ENCODE data around the gene MORF4L2. TPM values are rescaled to one million over a fixed set of nuclear protein-coding genes. Genes with fewer than 3 reads are reported as not detected.

MORF4L2 gene
- polyA plus RNA-seq (ENCODE audit: insufficient read length in 4 of 4): 100 to 1,000 TPM; 303 to 367 (median 342) TPM

DNA sequence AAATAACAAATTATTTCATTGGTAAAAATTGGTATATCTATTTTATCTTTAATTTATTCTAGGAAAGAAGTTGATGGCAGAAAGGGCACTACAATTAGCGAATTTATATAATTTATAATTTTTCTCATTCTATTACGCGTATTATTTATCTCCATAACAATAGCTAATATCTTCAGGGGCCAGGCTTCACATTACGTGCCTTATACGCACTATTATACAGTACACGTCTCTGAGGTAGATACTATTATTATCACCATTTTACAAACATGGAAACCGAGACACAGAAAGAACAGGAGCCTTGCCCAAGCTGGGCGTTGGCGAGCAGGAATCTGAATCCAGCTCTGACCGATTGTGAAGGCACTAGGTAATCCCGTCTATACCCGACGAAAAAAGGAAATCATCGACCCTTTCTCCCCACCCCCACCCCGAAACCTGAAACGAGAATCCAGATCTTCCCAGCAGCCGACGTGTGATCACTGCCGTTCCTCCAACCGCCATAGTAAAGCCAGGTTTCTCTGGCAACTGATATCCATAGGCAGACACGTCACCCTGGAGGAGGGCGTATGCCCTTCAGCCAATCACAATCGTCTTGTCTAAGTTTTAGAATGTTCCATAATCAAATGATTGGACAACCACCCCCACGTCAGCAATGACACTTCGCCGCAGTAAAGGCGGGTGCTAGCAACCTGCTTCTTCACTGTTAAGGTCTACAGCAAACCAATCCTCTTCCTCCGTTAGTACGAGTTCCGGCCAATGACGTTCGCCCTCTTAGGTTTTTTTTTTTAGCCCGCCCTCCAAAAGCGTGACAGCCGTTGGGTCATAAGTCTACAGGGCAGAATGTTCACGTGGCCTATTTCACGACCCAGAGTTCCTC lies at the start of gene MORF4L2:
Gene MORF4L2 (minus strand): TSS at position 501 of the 874 bp plus-strand sequence. CDS start 9,672 bp downstream, outside the sequence.
- peak; percentile 84 to 90 (median 88) for DNase-seq (ENCODE audit: low read depth in 4 of 4, low spot score in 3 of 4)

- DNase-seq (ENCODE audit: low read depth in 4 of 4, low spot score in 3 of 4): no peak
Observed at GRCh38 chrX:103734125-103734760, 47.7 kb upstream of the MORF4L2 start.

GRCh38 chrX:103733017-103733416 lies 46.5 kb upstream of the MORF4L2 start:
- no peak for DNase-seq (ENCODE audit: low read depth in 4 of 4, low spot score in 3 of 4)

DNA sequence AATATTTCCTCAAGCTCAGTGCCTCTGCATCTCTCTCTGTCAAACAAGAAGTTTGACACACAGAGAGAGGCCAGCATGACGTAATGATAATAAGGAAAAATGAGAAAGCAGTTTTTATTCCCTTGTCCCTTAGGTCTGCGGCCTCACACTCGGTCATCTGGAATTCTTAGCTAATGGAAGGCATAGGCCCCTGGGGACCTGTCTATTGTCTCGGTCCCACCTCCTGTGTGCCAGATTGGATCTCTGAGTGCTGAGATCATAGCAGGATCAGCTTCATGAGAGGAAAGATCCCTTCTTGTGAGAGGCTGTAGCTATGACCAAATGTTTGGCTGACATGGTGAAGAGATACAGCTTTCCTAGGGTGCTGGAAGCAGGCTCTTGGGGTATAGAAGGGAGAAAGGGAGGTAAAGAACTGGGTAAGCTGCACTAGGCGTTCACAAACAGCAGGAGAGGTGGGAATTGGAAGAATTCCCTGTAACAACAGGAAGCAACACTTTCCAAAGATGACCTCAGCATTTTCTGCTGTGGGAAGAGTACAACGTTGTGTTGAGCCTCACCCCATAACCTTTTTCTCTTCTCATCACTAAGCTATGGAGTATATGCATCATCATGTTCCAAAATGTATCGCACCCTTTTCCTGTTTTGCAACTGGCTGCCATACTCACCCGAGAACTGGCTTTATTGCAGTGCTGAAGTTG lies 44.4 kb upstream of the MORF4L2 start:
- DNase-seq (ENCODE audit: low read depth in 4 of 4, low spot score in 3 of 4): no peak

GRCh38 chrX:103730147-103730795 lies 43.8 kb upstream of the MORF4L2 start:
- no peak for DNase-seq (ENCODE audit: low read depth in 4 of 4, low spot score in 3 of 4)

- DNase-seq (ENCODE audit: low read depth in 4 of 4, low spot score in 3 of 4): no peak
Observed at GRCh38 chrX:103729015-103729414, 42.5 kb upstream of the MORF4L2 start.

- DNase-seq (ENCODE audit: low read depth in 4 of 4, low spot score in 3 of 4): no peak
Observed at GRCh38 chrX:103727115-103727514, 40.6 kb upstream of the MORF4L2 start.

DNA sequence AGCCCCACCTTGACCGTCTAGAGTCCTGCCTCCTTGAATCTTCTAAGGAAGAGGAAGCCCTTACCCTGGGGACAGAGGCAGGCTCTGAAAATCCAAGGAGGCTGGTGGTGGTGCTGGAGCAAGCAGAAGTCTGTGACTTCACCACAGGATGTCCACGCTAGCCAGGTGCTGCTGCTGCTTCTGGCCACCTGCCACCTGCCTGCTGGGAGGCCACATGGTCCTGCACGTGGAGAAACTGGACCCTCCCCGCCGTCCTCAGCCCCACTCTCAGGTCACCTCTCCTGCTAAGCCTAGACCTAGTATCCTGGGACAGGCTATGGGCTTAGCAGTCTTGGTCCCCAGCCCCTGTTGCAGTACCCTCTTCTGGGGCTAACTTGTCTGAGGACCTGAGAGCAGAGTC lies 40.0 kb upstream of the MORF4L2 start:
- no peak for DNase-seq (ENCODE audit: low read depth in 4 of 4, low spot score in 3 of 4)

DNA sequence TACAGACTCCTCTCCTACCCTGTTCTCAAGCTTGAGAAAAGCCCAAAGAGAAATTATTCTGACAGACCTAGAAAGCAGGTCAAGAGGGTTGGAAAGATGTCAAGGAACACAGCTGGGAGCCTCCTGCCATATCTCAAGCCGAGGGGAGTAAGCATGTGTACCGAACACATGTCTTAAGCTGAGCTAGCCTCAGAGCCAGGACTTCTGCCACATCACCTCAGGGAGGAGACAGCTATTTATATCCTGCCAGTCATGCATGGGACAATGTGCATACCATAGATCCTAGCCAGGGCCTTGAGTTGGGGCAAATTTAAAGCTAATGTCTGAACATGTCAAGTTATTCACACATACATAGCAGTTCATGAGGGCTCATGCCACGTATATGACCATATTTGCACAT lies 36.0 kb upstream of the MORF4L2 start:
- DNase-seq (ENCODE audit: low read depth in 4 of 4, low spot score in 3 of 4): no peak

DNA sequence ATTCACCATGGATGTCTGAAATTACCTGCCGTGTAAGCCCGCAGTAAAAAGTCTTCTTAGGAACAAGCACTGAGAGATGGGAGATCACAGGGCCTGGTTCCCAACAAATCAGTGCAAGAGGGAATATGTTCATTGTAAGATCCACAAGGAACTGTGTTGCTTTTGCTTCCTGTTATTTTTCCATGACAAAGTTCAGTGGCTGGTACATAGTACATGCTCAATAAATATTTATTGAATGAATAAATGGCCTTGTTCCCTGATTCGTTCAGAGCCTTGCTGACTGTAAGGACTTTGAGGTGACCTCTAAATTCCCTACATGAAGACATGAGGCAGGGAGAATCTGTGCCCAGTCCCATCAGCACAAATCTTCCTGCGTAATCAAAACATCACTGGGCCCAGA lies 31.6 kb upstream of the MORF4L2 start:
- DNase-seq (ENCODE audit: low read depth in 4 of 4, low spot score in 3 of 4): no peak

DNA sequence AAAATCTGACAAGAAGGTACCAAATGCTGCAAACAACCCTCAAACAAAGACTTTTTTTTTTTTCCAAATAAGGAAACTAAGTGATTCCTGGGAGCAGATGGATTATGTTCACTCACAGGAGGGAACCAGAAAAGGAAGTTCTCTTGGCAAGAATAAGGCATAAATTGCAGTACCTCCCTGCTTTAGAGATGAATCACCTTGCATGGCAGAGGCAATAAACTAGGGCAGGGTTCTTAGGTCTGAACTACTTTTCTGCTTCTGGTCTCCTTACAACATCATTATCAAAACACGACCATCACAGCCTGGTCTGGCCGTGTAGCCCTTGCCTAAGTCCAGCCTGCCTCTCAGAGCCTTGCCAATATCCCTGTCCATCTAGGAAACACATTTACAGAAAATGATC lies 30.5 kb upstream of the MORF4L2 start:
- DNase-seq (ENCODE audit: low read depth in 4 of 4, low spot score in 3 of 4): no peak

DNA sequence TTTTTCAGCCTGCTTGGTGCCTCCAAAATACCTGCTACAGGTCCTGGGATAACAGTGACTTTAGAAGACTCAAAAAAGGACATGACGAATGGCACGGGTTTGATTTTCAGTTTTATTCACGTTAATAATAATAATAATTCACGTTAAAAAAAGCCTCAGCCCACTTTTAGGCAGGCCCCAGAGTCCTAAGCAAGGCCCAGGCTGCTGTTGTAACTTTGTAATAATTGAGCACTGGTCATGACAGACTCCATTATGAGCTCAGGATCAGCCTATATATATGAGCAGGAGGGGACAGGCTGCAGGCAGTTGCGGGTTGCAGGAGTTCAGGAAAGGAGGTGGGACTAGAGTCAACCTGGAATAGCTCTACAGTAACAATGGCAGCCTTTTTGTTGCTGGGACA lies 24.1 kb upstream of the MORF4L2 start, which contains the start of gene TMEM31:
Gene TMEM31 (plus strand): TSS at position 301 of the 400 bp plus-strand sequence. CDS start 1,350 bp downstream, outside the sequence.
- DNase-seq (ENCODE audit: low read depth in 4 of 4, low spot score in 3 of 4): no peak

GRCh38 chrX:103704863-103705262 lies 18.4 kb upstream of the MORF4L2 start:
- no peak for DNase-seq (ENCODE audit: low read depth in 4 of 4, low spot score in 3 of 4)

DNA sequence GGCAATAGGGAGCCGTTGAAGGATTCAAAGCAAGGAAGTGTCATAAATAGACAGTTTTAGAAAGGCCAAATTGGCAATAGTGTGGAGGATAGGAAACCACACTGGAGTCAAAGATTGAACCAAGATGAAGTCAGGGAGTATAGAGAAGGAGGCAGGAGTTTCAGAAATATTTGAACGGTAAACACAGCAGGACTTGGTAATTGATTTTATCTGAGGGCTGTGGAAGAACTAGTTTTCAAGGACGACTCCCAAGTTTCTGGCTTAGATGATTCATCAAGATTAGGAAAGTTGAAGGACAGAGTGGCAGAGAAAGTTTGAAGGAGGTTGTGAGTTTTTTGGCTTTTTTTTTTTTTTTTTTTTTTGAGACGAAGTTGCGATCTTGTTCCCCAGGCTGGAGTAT lies 12.7 kb upstream of the MORF4L2 start:
- no peak for DNase-seq (ENCODE audit: low read depth in 4 of 4, low spot score in 3 of 4)

- no peak for DNase-seq (ENCODE audit: low read depth in 4 of 4, low spot score in 3 of 4)
Observed at GRCh38 chrX:103697687-103698086, 11.2 kb upstream of the MORF4L2 start.

DNA sequence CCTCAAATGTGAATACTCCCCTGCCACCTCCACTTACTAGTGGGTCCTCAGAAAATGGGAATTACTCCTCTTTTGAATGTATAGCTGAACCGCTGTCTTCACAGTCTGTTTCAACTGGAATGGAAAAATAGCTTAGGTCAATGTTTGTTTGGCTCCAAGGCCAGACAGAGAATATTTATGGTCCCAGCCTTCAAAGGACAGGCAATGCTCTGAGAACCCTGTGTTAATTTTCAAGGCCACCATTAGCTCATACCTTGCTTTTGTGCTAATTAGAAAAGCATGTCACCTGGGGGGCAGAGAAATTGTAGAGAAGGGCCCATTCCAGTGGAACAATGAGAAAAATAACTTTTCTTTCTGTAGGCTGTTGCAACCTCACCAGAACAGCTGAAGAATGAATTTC lies 4.6 kb upstream of the MORF4L2 start:
- no peak for DNase-seq (ENCODE audit: low read depth in 4 of 4, low spot score in 3 of 4)

DNA sequence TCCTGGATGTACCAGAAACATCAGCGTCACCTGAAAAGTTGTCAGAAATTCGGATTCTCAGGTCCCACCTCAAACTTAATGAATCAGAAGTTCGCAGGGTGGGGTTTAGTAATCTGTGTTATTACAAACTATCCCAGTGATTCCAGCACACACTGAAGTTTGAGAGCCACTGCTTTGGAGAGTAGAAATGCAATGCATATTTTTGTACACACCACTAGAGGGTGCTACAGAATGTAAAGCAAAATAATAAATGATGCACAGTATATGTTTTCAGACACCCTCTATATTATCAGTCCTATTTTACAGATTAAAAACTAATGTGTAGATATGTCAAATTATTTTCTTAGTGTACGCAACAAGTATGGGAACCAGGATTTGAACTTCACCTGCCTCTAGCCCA lies 2.4 kb upstream of the MORF4L2 start:
- DNase-seq (ENCODE audit: low read depth in 4 of 4, low spot score in 3 of 4): no peak

GRCh38 chrX:103687696-103688201 lies 1.2 kb upstream of the MORF4L2 start:
- DNase-seq (ENCODE audit: low read depth in 4 of 4, low spot score in 3 of 4): peak; percentile 66 to 78 (median 72)

- peak in 2 of 4 donors; percentile 66 to 77 for DNase-seq (ENCODE audit: low read depth in 4 of 4, low spot score in 3 of 4)
Observed at GRCh38 chrX:103687073-103687695, 685 bp upstream of the MORF4L2 start.

DNA sequence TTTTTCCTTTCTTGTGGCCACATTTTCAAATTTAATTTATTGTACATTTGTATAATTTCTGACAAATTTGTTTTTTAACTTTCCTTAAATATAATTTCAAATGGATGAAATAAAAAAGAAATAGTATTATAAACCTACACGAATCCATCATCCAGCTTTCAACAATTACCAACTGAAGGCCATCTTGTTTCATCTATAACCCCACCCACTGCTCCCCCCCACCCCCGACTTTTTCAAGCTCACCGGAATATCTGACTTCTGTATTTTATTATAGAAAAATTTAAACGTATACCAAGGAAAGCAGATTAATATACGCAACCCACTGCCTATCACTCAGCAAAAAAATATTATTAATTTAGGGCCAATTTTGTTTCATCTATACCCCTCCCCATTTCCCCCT lies 1.1 kb downstream of the MORF4L2 start:
- DNase-seq (ENCODE audit: low read depth in 4 of 4, low spot score in 3 of 4): no peak
